Vagina (tissue), 2 donors: ENCODE measurements around the gene ROPN1L.

ENCODE experiments used
- CTCF ChIP-seq, 3 experiments: fragments of 450-650 bp in 2 of 3; fragments of 200-600 bp in 1 of 3; sonication (generic) in 1 of 3; IDR thresholded peaks; one replicate each; pipeline ENCODE4 v1.5.1; 2017 to 2019; ENCODE audit warnings: antibody characterized with exemption in 3 of 3, mild to moderate bottlenecking in 2 of 3, moderate library complexity in 2 of 3
- POLR2A ChIP-seq, 2 donors: fragments of 450-650 bp; IDR thresholded peaks; one replicate each; pipeline ENCODE4 v1.6.1; 2017; ENCODE audit warnings: antibody characterized with exemption in 2 of 2, mild to moderate bottlenecking in 2 of 2, moderate library complexity in 2 of 2

- TF ChIP-seq CTCF (IDR thresholded peaks at IDR 0.05): no peak
- no peak for TF ChIP-seq POLR2A (IDR thresholded peaks at IDR 0.05)
Measured at GRCh38 chr5:10461041-10461440, 19.4 kb downstream of the ROPN1L start.
